GM19023 (cell line): ENCODE measurements around the gene RNPS1.

Source experiments
- ATAC-seq: cut with Tn5 transposase; IDR thresholded peaks from one replicate; pipeline ENCODE4 v1.9.1; 2021; ENCODE audit warnings: mild to moderate bottlenecking, moderate library complexity; ENCODE audit not compliant: unreplicated experiment

Gene RNPS1

DNA sequence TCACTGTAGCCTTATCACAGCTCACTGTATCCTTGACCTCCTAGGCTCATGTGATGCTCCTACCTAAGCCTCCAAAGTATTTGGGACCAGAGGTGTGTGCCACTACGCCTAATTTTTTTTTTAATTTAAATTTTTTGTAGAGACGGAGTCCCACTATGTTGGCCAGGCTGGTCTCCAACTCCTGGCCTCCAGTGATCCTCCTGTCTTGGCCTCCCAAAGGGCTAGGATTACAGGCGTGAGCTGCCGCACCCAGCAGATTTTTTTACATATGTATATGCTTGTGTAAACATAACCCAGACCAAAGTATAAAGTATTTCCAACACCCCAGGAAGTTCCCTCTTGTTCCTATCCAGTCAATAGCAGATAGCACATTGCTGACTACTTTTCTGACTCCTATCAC lies 51.6 kb downstream of the RNPS1 start:
- no peak for ATAC-seq

DNA sequence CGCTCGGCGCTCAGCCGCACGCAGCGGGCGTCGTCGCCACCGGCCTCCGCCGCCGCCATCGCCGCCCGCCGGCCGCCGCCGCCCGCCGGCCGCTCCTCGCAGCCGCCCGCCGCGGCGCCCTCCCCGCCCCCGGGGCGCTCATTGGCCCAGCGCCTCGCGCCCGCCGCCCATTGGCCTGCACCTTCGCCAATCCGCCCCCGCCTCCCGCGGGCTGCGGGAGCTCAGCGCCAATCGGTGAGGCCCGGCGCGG lies 53.3 kb downstream of the RNPS1 start, which contains the start of gene PGP:
PGP (minus strand) TSS at position 122 of the 250 bp plus-strand sequence; CDS start at position 59, 63 bp downstream.
- peak; percentile 88 for ATAC-seq

DNA sequence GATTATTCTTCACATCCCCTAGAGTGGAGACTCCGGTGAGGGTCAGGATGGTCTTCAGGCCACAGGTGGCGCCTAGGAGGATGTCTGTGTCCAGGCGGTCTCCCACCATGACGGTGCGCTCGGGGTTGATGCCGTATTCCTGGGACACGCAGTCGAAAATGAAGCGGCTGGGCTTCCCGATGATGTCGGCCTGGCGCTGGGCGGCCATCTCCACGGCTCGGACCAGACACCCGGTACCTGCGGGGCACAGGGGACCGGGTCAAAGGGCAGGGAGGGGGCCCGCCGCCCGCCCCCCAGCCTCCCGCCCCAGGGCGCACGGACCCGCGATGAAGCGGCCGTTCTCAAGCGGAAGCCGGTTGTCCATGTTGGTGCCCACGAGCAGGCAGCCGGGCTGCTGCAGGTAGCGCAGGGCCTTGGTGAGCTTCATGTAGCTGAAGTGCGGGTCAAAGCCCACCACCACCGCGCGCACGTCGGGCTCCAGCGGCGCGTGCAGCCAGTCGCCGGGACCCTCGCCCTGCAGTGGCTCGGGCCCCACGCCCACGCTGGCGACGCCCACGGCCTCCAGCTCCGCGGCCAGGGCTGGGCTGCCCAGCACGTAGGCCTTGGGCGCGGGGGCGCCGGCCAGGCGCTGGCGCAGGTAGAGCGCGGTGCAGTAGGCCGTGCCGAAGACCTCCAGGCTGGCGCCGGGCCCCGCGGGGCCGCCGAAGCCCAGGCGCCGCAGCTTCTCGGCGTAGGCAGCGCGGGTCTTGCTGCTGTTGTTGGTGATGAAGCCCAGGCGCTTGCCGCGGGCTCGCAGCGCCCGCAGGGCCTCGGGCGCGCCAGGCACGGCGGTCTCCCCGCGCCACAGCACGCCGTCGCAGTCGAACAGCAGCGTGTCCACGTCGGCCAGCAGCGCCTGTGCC lies 53.9 kb downstream of the RNPS1 start:
- peak; percentile 5 for ATAC-seq

DNA sequence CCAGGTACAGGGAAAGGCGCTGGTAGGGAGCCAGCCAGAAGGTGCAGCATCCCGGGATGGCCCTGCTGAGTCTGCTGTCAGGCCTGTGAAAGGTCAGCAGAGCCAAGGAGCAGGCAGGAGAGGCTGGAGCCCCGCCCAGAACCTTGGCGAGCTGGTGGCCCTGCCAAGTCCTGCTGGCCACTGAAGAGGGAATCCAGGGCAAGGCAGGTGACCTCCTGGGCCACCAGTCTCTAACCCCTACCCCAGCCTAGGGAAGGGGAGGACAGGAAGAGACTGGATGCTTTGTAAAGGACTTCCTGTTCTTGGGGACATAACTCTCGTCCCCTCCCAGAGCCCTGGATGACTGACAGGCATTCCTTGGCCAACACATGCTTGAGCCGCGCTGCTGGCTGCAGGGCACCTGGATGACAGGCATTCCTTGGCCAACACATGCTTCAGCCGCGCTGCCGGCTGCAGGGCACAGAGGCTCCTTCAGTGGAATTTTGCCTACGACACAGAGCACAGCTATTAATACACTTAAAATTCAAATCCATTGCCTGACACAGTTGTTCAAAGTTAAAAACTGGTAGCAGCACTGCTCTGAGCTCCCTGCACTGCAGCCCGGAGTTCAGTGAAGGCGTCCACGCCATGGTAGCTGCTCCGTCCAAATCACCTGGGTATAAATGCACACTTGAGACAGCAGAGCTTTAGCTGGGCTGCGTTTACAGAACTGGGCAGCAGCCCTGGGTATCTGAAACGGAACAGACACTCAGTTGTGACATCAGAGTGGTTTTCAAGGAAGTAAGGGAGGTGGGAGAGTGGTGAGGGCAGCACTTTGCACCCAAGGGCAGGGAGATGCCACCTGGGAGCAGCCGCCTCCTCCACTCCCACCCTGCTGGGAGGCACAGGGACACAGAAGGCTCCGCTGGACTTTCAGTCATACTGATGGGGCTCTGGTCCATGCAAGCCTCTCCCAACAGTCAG lies 55.3 kb downstream of the RNPS1 start:
- ATAC-seq = no peak

DNA sequence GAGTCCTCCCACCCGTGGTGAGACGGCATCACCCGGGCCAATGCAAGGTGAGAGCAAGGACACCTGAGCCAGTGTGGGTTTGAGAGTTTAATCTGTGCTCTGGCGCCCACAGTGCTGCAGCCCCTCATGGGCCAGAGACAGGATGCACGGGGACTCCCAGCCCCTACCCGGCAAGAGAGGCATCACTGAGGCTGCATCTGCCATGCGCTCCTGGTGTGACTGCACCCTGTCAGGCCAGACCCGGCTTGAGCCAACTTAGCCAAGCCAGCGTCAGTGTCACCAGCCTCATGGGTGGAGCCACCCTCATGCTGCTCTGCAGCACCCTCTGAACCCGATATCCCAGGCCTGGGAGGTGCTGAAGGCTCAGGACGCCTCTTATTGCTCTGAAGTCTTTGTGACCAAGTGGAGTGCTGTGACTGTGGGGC lies 56.0 kb downstream of the RNPS1 start:
- ATAC-seq = no peak

DNA sequence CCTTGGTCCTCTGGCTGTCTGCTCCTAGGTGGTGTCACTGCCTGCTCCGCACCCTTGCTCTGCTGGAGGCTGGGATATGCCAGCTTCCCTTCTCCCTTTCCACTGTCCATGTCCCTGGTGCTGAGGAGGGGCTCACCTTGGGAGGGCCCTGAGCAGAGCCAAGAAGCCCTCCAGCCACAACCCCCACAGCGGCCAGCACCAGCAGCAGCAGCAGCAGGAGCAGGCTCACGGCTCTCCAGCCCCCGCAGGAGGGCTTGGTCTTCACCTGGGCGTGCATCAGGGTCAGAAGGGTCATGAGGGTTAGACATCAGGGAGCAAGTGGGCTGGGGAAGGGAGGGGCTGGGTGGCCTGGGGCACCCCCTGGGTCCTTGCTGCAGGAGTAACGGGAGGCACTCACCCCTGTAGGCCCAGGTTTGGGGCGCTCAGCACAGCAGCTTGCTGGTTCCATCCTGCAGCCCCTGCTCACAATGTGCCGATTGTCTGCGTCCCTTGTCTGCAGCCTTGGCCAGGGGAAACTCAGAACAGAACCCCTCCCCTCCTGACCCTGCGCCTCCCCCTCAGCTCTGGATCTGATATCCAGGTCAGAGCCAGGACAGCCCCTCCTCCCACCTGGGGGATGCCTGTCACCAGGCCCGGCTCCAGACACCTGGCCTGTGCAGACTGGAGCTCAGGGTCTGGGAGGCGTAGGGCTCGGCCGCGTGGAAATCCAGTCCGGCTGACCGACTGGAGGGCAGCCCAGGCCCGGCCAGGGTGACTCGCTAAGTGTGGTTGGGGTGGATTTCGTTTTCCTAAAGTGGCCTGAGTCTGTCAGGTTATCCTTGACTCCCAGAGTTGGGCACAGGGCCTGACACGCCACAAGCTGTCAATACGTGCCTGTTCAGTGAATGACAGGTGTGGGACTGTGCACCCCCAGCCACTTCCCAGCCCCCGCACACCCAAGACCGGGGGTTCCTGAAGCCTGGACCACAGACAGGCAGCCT lies 57.2 kb downstream of the RNPS1 start, which contains the start of gene BRICD5:
BRICD5 (minus strand) TSS at position 478 of the 980 bp plus-strand sequence; CDS start at position 448, 30 bp downstream.
- ATAC-seq = no peak

DNA sequence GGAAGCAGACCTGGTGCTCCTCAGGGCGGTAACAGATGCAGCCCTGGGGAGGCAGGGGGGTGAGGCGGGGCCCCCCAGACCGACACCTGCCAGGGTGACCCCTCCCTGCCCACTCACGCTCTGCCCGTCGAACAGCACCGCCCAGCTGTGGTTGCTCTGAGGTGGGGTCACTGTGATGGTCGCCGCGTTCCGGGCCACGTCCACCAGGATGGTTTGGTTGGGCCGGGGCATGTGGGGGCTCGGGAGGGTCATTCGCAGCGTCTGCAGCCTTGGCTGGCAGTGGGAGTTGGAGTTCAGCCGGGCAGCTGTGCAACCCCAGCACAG lies 58.0 kb downstream of the RNPS1 start:
- ATAC-seq = no peak

DNA sequence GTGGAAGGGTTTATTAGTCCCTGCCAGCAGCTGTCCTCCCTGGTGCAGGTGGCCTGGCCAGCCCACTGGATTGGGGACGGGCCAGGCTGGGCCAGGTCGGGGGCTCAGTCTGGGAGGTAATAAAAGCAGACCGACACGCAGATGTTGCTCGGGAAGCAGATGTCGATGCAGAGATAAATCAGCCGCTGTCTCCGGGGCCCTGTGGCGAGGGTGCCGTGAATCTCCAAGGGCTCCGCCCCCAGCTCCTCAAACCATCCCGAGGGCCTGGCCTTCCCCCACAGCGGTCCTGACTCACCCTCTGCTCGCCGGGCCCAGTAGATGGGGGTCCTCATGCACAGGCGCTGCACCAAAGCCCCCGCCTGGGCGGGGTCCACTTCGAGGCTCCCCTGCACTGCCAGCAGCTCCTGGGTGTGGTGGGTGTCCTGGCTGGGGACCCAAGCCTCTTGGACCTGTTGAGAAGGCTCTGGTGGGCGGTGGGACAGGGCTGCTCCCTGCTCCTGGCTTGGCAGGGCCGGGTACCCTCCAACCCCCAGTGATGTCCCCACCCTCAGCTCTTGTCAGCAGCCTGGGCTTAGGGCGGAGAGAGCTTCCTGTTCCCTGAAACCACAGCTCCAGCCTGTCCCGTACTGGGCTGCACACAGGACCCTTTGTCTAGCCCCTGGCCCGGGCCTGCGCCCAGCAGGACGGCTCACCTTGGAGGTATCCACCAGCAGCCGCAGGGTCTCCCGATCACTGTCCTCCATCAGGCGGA lies 58.5 kb downstream of the RNPS1 start:
- no peak for ATAC-seq

DNA sequence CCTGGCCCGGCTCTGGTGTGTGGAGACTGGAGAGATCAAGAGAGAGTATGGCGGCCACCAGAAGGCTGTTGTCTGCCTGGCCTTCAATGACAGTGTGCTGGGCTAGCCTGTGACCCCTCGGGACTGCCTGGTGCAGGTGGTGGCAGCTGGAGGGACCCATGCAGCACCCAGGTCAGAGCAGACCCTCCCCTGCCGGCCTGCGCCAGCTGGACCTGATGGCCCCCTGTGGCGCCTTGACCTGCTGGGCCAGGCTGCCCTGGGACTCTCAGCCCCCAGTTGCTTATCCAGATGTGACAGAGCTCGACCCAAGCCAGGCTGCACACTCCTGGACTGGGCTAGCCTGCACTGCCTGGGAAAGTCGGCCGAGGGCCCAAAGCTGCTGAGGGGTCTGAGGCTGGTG lies 59.2 kb downstream of the RNPS1 start:
- no peak for ATAC-seq

DNA sequence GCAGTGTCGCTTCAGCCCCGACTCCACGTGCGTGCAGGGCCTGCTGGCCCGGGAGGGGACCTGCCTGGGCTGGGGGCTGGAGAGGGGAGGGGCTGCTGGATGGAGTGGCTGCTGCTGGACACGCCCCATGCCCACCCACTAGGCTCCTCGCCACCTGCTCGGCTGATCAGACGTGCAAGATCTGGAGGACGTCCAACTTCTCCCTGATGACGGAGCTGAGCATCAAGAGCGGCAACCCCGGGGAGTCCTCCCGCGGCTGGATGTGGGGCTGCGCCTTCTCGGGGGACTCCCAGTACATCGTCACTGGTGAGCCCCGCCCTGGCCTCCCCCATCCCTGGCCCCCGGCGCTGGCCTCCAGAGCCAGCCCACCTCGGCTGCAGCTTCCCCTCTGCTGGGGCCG lies 59.6 kb downstream of the RNPS1 start:
- no peak for ATAC-seq

DNA sequence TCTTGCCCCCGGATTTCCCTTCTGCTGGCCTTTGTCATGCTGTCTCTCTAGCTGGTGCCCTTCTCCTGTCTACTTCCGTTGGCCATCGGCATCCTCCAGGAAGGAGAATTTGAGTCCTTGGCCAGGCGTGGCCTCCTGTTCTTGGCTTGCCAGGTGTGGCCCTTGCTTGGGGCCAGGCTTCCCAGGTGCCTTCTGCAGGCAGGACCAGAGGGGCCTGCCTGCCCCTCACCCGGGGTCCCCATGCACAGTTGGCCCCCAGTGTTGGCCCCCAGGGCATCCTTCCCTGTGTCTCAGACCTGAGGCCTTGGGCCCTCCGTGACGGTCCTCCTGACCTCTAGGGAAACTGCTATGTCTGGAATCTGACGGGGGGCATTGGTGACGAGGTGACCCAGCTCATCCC lies 60.1 kb downstream of the RNPS1 start:
- no peak for ATAC-seq

DNA sequence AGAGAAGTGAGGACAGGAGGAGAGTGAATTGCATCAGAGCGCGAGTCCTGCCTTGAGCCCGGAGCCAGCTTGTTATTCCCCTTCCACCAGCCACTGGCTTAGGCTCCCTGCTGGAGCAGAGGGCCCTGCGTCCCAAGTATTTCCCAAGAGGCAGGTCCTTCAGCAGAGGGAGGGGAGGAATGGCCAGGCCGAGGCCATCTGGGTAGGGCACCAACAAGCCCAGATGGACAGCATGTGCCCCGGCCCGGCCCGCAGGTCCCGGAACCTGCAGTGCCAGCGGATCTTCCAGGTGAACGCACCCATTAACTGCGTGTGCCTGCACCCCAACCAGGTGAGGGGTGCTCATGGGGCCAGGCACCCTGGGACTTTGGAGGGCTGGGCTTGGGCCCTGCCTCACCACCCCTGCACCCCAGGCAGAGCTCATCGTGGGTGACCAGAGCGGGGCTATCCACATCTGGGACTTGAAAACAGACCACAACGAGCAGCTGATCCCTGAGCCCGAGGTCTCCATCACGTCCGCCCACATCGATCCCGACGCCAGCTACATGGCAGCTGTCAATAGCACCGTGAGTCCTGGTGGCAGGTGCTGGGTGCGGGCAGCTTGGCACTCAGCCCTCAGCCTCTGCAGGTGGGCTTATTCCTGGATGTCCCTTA lies 61.0 kb downstream of the RNPS1 start:
- no peak for ATAC-seq

DNA sequence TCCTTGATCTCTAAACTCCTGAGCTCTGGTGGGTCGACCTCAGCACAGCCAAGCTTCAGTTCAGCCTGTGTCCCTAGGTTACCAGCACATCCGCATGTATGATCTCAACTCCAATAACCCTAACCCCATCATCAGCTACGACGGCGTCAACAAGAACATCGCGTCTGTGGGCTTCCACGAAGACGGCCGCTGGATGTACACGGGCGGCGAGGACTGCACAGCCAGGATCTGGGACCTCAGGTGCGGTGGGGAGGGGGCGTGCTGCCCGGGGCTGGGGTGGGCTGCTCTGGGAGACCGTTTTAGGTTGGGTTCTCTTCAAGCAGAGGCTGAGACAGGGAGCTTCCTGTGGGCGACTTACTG lies 61.5 kb downstream of the RNPS1 start:
- no peak for ATAC-seq

DNA sequence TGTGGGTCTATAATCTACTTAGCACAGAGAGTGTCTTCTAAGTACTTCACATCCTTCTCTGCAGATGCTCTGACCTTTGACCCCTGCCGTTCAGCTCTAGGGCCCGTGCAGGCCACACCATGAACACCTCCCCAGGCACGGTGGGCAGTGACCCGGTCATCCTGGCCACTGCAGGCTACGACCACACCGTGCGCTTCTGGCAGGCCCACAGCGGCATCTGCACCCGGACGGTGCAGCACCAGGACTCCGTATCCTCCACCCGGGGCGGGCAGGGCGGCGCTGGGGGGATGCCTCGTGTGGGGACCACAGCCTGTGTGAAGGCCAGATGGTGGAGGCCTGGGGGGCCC lies 62.0 kb downstream of the RNPS1 start:
- peak; percentile 12 for ATAC-seq

DNA sequence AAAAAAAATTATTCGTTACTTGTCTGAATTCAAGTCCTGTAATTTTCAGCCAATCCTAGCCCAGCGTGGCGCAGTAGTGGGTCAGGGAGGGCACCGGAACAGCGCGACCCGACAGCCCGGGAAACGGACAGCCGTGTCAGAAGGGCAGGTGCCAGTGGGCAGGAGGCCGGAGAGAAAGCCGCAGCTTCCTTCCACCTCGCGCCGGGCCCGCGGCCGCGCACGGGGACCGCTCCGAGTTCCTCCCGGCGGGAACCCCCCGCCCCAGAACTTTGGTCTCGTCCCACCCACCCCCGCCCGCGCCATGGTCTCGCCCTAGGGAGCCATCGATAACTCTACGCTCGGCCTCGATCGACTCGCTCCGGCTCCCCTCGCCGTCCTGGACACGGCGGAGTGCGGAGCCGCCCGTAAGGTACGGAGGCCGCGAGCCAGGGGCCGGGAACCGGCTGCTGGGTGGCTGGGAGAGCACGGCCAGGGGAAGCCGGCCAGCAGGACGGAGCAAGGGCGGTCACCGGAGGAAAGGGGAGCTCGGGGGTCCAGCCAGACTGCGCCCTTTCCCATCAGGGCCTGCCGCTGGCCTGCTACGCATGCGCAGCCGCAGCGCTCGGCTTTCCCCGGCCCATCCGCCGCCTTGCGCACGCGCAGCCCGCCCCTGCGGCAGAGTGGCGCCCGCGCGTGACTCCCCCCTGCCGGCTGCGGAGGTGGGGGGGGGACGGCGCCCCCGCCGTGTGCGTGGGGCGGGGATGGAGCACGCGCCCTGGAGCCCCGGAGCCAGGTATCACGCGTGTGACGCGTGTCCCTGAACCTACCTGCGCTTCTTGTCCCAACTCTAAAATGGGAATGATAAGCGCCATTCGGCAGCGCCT lies 62.6 kb downstream of the RNPS1 start, which contains the start of gene MLST8:
MLST8 (plus strand) TSS at position 351 of the 863 bp plus-strand sequence. CDS start 632 bp downstream, outside the sequence.
- peak; percentile 72 for ATAC-seq

DNA sequence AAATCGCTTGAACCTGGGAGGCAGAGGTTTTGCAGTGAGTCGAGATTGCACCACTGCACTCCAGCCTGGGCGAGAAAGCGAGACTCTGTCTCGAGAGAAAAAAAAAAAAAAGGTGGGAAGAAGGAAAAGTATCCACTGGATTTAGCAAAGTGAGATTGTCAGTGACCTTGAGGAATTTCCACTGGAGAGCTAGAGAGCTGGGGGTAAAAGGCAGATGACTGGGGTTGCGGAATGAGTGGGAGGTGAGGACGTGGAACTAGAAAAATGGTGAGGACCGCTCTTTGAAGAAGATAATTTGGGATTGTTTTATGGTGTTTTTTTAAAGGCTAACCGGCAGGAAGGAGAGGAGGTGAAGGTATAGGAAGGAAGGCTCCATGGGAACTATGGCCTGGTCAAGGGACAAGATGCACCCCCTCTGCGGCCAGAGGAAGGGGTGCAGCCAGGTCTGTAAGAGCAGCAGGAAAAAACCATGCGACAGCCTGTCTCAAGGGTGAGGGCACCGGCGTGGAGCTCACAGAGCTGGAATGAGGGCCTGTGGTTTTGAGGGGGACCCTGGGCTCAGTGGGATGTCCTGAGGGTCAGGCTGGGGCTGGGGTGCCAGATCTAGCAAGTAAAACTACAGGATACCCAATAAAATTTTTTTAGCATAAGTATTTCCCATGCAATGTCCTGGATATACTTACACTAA lies 63.4 kb downstream of the RNPS1 start:
- no peak for ATAC-seq
